Neural cell (in vitro differentiated cells): ENCODE data around the gene LRRC34. TPM values are rescaled to one million over a fixed set of nuclear protein-coding genes. Genes with fewer than 3 reads are reported as not detected.

Experiments used
- H2AFZ ChIP-seq: fragments of 200-600, 300-800 bp; sonication (generic), shearing (Covaris generic); 2 replicates; pipeline ENCODE4 v1.6.0; 2014; ENCODE audit warnings: low read depth, mild to moderate bottlenecking, antibody characterized with exemption, low read length, moderate library complexity
- H3F3A ChIP-seq: fragments of 200-600 bp; shearing (Covaris generic); 2 replicates; pipeline ENCODE4 v1.6.1; 2016; ENCODE audit warnings: mild to moderate bottlenecking, moderate library complexity, mixed read lengths, antibody characterized with exemption, low read length; ENCODE audit not compliant: insufficient read depth, poor library complexity, severe bottlenecking
- H3K27ac ChIP-seq: fragments of 200-600, 300-800 bp; sonication (generic), shearing (Covaris generic); 2 replicates; pipeline ENCODE4 v1.5.1; 2014; ENCODE audit warnings: mild to moderate bottlenecking, low read length, moderate library complexity
- H3K27me3 ChIP-seq: fragments of 300-800, 200-600 bp; sonication (generic), shearing (Covaris generic); 2 replicates; pipeline ENCODE4 v1.6.0; 2014; ENCODE audit warnings: mild to moderate bottlenecking, low read depth, low read length, moderate library complexity; ENCODE audit not compliant: insufficient read depth
- H3K36me3 ChIP-seq: fragments of 300-800, 200-600 bp; sonication (generic), shearing (Covaris generic); 2 replicates; pipeline ENCODE4 v1.5.1; 2014; ENCODE audit warnings: mild to moderate bottlenecking, antibody characterized with exemption, low read length, moderate library complexity; ENCODE audit not compliant: insufficient read depth
- H3K4me2 ChIP-seq: fragments of 300-800, 200-600 bp; sonication (generic), shearing (Covaris generic); 2 replicates; pipeline ENCODE4 v1.6.0; 2014; ENCODE audit warnings: mild to moderate bottlenecking, low read length
- H3K4me3 ChIP-seq: fragments of 300-800, 200-600 bp; sonication (generic), shearing (Covaris generic); 2 replicates; pipeline ENCODE4 v1.5.1; 2014; ENCODE audit warnings: mild to moderate bottlenecking, low read length, moderate library complexity
- H3K79me2 ChIP-seq: fragments of 200-600 bp; shearing (Covaris generic); replicated peaks from 2 replicates; pipeline ENCODE4 v1.6.0; 2014; ENCODE audit warnings: mild to moderate bottlenecking, low read length, moderate library complexity; ENCODE audit not compliant: insufficient read depth
- H3K9ac ChIP-seq: fragments of 300-800, 200-600 bp; sonication (generic), shearing (Covaris generic); 2 replicates; pipeline ENCODE4 v1.6.1; 2016; ENCODE audit warnings: mild to moderate bottlenecking, low read length, mixed read lengths
- H3K9me2 ChIP-seq: fragments of 200-600 bp; shearing (Covaris generic); 2 replicates; pipeline ENCODE4 v1.6.1; 2016; ENCODE audit warnings: mild to moderate bottlenecking, low read length, mixed read lengths; ENCODE audit not compliant: insufficient read depth
- H3K9me3 ChIP-seq: fragments of 200-600, 300-800 bp; sonication (generic), shearing (Covaris generic); 2 replicates; pipeline ENCODE4 v1.6.1; 2016; ENCODE audit warnings: mild to moderate bottlenecking, mixed run types, low read length, moderate library complexity, mixed read lengths
- H4K20me1 ChIP-seq: fragments of 200-600 bp; shearing (Covaris generic); 2 replicates; pipeline ENCODE4 v1.6.1; 2016; ENCODE audit warnings: mild to moderate bottlenecking, mixed run types; ENCODE audit not compliant: insufficient read depth
- EP300 ChIP-seq: fragments of 450-650 bp; conservative IDR thresholded peaks from 2 replicates; pipeline ENCODE4 v1.6.1; 2014; ENCODE audit warnings: antibody characterized with exemption, mild to moderate bottlenecking, moderate library complexity; ENCODE audit not compliant: poor library complexity, severe bottlenecking
- EZH2 ChIP-seq: fragments of 200-600, 300-800 bp; shearing (Covaris generic), sonication (generic); IDR thresholded peaks from 2 replicates; pipeline ENCODE4 v1.6.1; 2014; ENCODE audit warnings: antibody characterized with exemption, low read length, borderline replicate concordance, mild to moderate bottlenecking; ENCODE audit not compliant: insufficient read depth, poor library complexity, severe bottlenecking
- MXI1 ChIP-seq: fragments of 450-650 bp; conservative IDR thresholded peaks from 2 replicates; pipeline ENCODE4 v1.6.1; 2014; ENCODE audit warnings: antibody characterized with exemption, mild to moderate bottlenecking; ENCODE audit not compliant: poor library complexity, severe bottlenecking
- POLR2AphosphoS5 ChIP-seq: IDR thresholded peaks from 2 replicates; pipeline ENCODE4 v1.6.1; 2012
- RAD21 ChIP-seq: fragments of 450-650 bp; conservative IDR thresholded peaks from 2 replicates; pipeline ENCODE4 v1.6.1; 2014; ENCODE audit warnings: antibody characterized with exemption, mild to moderate bottlenecking, moderate library complexity
- SMC3 ChIP-seq: fragments of 450-650 bp; conservative IDR thresholded peaks from 2 replicates; pipeline ENCODE4 v1.6.1; 2014; ENCODE audit warnings: antibody characterized with exemption, mild to moderate bottlenecking, moderate library complexity; ENCODE audit not compliant: poor library complexity
- TAF1 ChIP-seq: IDR thresholded peaks from 2 replicates; pipeline ENCODE4 v1.6.1; 2012; ENCODE audit warnings: low read depth
- polyA plus RNA-seq: library from polyadenylated mRNA; depleted of rRNA; stranded (reverse); fragments of >200 nt; gene quantifications from 2 replicates; pipeline ENCODE4 v1.2.3, GENCODE V29; 2014
- TF ChIP-seq, protein P1 (sequence below): IDR thresholded peaks from 2 replicates; pipeline ENCODE4 v1.6.1; 2012; ENCODE audit warnings: borderline replicate concordance
- TF ChIP-seq, protein P2 (sequence below): fragments of 450-650 bp; IDR thresholded peaks from 2 replicates; pipeline ENCODE4 v1.5.1; 2014; ENCODE audit warnings: antibody characterized with exemption, mild to moderate bottlenecking, moderate library complexity; ENCODE audit not compliant: poor library complexity, severe bottlenecking

The LRRC34 gene
- polyA plus RNA-seq, 1 donor from 2014 or later = 1.1 TPM

DNA sequence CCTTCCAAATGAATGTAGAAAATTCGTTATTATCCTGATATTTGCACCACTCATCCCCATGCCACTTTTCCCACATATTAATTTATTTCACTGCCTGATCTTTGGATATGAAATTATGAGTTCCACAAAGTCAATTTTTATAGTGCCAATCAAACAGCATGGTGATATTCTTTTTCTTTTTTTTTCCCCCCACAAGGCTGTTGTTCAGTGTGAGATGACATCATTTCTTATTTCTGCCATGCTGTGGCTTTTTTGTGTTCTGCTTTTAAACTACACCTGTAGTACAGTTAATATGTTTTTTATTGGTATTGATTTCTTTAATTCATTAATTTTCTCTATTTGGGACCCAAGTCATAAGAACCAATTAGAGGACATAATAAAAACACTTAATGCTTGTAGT, 24.9 kb downstream of the LRRC34 start:
- H4K20me1 ChIP-seq = no peaks in the 10 kb centered on the region
- H3K27ac ChIP-seq = no peak overlapping the region
- H3K36me3 ChIP-seq = peaks cover 14% of the 10 kb centered on the region

DNA sequence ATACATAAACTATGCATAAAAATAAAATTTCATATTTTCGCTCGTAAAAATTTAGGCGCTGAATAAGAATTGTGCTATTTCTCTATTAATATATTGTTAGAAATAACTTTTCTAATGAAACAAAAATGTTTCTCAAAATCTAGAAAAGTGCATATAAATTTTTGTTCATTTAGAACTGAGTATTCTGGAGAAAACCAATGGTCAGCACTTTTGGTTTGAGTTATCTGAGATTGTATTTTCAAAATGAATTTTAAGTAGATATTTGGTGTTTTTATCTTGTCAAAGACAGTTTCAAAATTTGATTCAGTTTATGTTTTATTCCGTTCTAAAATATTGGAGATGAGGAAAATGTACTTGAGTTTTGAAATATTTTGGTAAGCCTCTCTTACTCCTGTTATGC, 25.6 kb downstream of the LRRC34 start:
- H3K9ac ChIP-seq = no peak overlapping the region
- no peak overlapping the region for H3K27ac ChIP-seq
- no peaks in the 10 kb centered on the region for H3K9me2 ChIP-seq
- no peak overlapping the region for H3K4me2 ChIP-seq
- TF ChIP-seq SMC3 = no peak
- no peak for TF ChIP-seq TAF1
- no peak for TF ChIP-seq MXI1
- no peak for TF ChIP-seq RAD21
- no peak for TF ChIP-seq POLR2AphosphoS5
- no peak for TF ChIP-seq EP300
- no peak for TF ChIP-seq EZH2
- TF ChIP-seq, protein P1, sequence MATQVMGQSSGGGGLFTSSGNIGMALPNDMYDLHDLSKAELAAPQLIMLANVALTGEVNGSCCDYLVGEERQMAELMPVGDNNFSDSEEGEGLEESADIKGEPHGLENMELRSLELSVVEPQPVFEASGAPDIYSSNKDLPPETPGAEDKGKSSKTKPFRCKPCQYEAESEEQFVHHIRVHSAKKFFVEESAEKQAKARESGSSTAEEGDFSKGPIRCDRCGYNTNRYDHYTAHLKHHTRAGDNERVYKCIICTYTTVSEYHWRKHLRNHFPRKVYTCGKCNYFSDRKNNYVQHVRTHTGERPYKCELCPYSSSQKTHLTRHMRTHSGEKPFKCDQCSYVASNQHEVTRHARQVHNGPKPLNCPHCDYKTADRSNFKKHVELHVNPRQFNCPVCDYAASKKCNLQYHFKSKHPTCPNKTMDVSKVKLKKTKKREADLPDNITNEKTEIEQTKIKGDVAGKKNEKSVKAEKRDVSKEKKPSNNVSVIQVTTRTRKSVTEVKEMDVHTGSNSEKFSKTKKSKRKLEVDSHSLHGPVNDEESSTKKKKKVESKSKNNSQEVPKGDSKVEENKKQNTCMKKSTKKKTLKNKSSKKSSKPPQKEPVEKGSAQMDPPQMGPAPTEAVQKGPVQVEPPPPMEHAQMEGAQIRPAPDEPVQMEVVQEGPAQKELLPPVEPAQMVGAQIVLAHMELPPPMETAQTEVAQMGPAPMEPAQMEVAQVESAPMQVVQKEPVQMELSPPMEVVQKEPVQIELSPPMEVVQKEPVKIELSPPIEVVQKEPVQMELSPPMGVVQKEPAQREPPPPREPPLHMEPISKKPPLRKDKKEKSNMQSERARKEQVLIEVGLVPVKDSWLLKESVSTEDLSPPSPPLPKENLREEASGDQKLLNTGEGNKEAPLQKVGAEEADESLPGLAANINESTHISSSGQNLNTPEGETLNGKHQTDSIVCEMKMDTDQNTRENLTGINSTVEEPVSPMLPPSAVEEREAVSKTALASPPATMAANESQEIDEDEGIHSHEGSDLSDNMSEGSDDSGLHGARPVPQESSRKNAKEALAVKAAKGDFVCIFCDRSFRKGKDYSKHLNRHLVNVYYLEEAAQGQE = no peak
- TF ChIP-seq, protein P2, sequence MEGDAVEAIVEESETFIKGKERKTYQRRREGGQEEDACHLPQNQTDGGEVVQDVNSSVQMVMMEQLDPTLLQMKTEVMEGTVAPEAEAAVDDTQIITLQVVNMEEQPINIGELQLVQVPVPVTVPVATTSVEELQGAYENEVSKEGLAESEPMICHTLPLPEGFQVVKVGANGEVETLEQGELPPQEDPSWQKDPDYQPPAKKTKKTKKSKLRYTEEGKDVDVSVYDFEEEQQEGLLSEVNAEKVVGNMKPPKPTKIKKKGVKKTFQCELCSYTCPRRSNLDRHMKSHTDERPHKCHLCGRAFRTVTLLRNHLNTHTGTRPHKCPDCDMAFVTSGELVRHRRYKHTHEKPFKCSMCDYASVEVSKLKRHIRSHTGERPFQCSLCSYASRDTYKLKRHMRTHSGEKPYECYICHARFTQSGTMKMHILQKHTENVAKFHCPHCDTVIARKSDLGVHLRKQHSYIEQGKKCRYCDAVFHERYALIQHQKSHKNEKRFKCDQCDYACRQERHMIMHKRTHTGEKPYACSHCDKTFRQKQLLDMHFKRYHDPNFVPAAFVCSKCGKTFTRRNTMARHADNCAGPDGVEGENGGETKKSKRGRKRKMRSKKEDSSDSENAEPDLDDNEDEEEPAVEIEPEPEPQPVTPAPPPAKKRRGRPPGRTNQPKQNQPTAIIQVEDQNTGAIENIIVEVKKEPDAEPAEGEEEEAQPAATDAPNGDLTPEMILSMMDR = no peak
- H2AFZ ChIP-seq = no peak overlapping the region
- H3K9me3 ChIP-seq = no peaks in the 10 kb centered on the region
- peaks cover 14% of the 10 kb centered on the region for H3K36me3 ChIP-seq
- no peaks in the 10 kb centered on the region for H4K20me1 ChIP-seq
- no peaks in the 10 kb centered on the region for H3K79me2 ChIP-seq
- H3K4me3 ChIP-seq = no peak overlapping the region
- no peaks in the 10 kb centered on the region for H3F3A ChIP-seq
- H3K27me3 ChIP-seq = no peaks in the 10 kb centered on the region

More for the DNA sequence above, 24.9 kb downstream of the LRRC34 start:
- Histone ChIP-seq H3K9ac (no peak overlapping the region), H3K27me3 (no peaks in the 10 kb centered on the region), H3K4me3 (no peak overlapping the region), H3K9me3 (no peaks in the 10 kb centered on the region), H2AFZ (no peak overlapping the region), H3K9me2 (no peaks in the 10 kb centered on the region), H3F3A (no peaks in the 10 kb centered on the region), H3K79me2 (no peaks in the 10 kb centered on the region), H3K4me2 (no peak overlapping the region)
- TF ChIP-seq, protein P2 = no peak
- TF ChIP-seq TAF1 (no peak), RAD21 (no peak), MXI1 (no peak), POLR2AphosphoS5 (no peak), SMC3 (no peak), EZH2 (no peak), EP300 (no peak)
- TF ChIP-seq, protein P1 = no peak
